Activated CD8-positive, alpha-beta memory T cell treated with anti-CD3 and anti-CD28 coated beads for 4 hours (primary cell): Measurements from ENCODE around the gene SGMS1.
"Not testable (repeated sequence)": the region's sequence is repeated elsewhere in the genome, so short reads cannot be mapped to it uniquely, and the experiment has no call there.

ENCODE experiments used
- DNase-seq, 2 donors: peaks; one replicate each; pipeline ENCODE4 v3.0.0-alpha.2; 2020; ENCODE audit warnings: low read depth in 2 of 2

SGMS1 gene

DNA sequence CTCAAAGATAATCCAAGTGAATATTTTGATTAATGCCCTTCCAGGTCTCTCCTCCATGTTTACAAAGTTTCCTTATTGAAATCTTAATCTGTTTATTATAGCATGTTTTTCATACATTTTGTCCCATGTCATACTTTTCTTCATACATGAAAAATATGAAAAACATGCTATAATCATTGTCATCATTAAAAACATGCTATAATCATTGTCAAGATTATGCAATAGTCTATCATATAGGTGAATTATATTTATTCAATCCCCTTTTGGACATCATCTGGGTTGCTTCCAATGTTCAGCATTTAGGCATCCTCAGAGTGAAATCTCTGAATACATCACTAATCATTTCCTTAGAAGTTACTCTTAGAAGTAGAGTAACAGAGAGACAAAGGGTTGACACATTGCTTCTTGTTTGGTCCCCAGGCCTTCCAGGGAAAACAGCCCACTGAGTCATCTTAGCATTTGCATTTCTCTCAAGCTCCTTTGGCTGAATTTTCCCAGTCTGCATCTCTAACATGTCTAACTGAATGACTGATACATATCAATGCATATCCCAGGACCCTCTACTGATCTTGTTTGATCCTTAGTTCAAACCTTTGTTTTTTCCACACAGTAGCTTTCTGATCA is 87.0 kb downstream of the SGMS1 start:
- DNase-seq: no peak

DNA sequence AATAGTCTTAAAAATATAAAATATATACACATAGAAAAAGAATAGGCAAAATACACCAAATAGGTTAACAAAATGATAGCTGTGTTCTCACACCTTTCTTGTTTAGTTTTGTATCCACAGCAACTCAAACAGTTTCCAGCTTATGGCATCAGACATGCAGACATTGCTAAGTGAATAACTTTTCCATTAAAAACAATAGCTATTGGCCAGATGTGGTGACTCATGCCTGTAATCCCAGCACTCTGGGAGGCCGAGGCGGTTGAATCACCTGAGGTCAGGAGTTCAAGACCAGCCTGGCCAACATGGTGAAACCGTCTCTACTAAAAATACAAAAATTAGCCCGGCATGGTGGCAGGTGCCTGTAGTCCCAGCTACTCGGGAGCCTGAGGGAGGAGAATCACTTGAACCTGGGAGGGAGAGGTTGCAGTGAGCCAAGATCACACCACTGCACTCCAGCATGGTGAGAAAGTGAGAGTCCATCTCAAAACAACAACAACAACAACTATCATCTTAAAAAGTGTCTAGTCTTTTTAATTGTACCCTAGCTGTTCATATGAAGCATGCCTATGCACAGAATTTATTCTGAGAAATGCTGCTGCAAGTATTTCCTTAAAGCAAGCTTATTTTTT is 88.9 kb downstream of the SGMS1 start:
- DNase-seq: not testable (repeated sequence)

DNA sequence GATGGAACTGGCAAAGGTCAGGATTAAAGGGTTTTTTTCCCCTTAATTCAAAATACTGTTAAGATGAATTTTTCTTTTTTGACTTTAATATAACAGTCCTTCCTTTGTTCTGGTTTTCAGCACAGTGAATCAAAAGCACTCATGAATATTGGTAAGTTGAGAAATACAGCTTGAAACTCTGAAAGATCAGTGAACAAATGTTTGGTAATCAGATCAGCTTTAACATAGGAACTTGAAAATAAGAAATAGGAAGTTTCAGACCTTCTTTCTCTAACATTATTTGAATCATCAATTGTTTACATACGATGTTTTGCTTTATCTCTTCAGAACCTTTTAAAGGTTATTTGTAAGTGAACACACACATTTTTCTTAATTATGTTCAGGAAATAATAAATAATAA is 90.5 kb downstream of the SGMS1 start:
- no peak for DNase-seq

DNA sequence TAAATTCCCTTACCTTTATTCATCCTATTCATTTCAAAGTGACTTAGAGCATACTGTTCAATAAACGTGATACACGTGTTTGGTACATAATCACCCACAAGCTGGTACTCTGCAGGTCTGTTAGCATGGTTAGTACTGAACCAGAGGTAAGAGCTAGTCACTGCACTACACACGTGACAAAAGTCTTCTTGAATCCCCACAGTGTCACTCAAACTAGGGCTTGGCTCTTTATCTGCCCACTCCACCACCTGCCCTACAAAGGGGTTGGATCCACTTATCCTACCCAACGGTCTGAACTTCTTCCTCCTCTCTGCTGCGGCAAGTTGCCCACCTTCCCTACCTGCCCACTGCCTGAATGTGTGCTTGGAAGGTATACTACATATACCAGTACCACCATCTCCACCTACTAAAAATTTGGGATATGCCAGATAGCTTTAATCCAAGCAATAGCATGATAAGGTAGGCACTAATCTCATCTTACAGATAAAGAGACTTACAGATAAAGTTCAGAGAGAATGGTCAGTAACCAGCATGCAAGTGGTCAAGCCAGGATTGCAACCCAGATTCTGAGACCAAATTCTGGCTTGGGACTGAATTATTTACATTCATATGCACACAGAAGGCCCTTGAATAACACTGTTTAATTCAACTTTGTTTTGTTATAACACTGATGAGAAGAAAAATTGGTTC is 92.2 kb downstream of the SGMS1 start:
- DNase-seq: no peak

DNA sequence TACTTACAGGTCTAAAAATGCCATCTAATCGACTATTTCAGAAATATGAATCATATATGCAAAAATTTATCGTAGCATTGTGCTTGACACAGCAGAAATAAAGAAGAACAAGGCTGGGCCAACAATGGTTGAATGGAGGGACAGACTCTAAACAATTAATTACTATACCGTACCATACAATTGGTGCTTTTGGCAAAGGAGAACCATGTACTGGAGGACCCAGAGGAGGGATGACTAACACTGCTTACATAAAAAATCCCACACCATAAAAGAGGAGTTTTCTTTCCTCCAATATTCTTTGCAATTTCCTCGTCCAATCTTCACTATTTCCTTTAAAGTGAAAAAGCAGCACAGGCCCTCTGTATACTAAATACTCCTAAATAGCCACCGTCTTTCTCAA is 94.1 kb downstream of the SGMS1 start:
- no peak for DNase-seq

DNA sequence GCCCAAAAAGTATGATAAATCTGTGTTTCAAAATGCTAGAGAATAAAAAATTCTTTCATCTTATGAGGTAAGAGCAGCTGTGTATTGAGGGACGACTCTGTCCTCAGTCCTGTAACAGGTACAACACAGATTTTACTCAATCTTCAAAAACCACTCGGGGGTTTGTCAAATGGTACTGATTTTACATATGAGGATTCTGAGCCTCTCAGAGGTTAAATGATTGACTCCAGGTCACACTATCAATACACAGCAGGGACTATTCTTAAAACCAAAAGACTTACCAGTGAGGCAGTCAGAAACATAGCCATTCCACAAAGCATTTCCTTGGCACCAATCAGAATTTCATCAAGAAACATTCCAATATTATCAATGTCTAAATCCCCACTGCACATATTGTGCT is 95.5 kb downstream of the SGMS1 start:
- no peak for DNase-seq

DNA sequence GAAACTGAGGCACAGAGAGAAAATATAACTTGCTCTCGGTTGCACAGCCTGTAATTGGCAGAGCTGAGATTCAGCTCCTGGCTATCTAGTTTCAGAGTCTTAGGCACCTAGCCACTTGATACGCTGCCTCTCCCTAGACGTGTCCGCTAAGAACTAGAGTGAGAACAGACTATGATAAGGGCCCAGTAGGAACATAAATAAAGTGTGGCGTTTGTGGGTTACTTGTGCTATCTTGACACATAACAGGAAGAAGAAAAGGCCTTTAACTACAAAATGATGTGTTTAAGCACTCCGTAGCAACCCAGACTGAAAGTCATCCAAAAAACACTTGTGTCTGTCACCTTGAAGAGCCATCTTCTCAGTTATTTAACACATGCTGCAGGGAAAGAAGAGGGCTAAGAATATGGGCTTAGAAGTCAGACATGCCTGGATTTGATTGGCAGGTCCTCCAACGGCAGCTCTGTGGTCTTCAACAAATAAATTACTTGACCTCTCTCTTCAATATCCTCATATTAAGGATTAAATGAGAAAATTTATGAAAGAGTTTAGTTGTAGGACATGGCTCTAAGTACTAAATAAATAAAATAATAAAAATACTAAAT is 96.2 kb downstream of the SGMS1 start:
- no peak for DNase-seq

DNA sequence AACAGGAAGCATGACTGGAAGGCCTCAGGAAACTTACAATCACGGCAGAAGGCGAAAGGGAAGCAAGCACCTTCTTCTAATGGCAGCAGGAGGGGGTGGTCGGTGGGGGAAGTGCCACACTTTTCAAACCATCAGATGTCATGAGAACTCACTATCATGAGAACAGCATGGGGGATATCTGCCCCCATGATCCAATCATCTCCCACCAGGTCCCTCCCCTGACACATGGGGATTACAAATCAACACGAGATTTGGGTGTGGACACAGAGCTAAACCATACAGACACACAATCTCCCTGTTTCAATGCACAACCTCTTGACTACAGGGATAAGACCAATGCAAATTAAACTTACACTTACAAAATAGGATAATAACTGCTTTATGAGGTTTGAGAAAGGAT is 97.6 kb downstream of the SGMS1 start:
- DNase-seq: no peak

DNA sequence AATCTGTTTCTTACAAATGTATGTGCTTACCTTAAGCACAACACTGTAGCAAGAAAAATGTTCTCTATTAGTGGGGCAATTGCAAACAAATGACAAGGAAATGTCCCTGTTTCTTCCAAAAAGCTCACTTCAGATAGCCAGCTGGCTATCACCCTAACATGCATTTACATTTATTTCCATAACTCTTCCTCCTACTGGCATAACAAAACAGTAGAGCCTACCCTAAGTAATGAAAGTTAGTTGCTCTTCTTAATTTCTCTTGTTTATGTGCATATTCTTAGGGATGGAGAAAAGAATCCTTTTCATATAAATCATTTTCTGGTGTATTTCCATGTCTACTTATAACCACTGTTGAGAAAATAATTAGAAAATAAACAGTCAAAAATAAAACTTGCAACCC is 100.4 kb downstream of the SGMS1 start:
- no peak for DNase-seq

DNA sequence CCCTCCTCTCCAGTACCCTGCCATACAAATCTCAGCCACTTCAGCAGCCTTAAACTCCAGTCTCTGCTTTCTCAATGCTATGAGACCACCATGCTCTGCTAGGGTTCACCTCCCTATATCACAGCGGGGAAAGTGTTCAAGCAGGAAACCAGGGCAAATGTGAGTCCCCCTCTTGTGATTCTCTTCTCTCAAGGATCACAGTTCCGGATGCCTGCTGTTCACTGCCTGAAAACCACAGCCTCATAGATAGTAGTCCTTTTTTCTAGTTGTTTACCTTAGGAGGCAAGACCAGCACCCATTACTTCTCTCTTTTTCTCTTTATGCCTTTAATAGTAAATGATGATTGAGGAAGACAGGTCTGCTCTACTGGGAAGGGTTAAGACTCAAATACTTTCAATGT is 100.8 kb downstream of the SGMS1 start:
- no peak for DNase-seq

DNA sequence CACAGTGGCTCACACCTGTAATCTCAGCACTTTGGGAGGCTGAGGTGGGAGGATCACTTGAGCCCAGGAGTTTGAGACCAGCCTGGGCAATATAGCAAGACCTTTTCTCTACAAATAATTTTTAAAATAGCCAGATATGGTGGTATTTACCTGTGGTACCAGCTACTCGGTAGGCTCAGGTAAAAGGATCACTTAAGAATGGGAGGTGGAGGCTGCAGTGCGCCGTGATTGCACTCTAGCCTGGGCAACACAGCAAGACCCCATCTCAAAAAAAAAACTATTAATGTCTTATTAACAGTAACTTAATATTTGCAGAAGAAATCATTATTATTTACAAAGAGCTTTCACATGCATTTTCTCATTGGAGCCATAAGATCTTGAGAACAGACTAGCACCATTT is 103.6 kb downstream of the SGMS1 start:
- no peak for DNase-seq

DNA sequence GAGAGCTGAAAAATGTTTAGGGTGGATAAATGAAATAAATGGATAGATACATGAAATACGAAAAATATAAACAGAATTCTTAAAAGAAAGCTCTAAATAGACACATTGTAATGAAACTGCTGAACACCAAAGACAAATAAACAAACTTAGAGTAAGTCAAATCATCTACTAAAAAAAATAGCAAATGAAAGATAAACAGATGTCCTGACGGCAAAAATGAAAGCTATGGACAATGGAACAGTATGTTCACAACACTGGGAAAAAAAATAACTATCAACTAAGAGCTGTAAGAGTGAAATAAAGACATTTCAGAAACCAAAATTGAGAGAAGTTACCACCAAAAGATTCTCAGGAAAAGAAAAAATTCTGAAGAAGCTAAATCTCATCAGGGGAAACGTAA is 106.1 kb downstream of the SGMS1 start:
- DNase-seq: no peak

DNA sequence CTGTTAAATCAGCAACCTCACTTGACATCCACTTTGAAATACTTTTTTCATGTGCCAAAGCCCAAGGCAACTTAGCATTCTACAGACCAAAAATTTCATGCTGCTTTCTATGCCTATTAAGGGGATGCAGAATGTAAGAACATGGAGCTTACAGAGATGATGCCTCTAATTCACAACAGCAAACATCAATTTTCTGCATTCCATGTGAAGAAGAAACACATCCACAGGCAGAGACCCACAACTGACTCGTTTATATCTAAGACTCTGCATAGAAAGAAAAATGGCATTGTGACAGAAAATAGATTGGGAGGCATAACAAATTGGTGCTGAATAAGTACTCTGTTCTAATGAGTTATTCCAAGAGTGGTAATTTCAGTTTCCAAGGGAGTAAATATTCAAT is 107.6 kb downstream of the SGMS1 start:
- DNase-seq: no peak

DNA sequence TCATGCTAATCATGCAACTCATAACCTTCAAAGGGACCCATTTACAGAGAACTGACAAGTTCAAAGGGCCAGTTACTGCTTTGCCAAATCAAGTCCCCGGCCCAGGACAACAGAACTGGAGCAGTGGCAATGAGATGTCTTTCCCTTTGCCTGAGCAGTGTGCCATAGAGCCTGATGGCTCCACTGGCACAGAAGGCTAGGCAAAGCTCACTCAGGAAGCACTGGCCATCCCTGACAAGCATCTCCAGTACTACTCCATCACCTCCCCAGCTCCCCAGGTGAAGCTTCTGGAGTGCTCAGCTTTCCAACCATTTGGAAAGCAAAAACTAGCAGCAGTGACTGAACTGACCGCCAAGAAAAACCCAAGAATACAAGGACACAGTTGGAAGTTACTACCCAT is 108.3 kb downstream of the SGMS1 start:
- no peak for DNase-seq

DNA sequence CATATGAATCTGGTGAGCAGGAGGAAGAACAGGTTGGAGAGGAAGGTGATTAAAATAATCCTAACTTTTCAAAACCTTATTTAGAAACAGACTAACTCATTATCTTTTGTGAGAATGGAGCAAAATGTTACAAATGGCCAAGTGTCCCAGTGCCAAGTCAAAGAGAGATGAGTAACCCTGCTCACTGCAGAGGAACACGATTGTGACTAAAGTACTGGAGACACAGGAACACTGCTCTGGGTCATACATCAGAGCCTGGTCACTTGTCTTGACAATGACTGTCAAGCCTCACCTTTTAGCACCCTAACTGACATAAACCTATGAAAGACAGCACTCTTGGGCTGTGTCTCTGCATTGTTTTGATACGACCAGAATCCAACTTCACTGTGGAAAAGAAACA is 108.8 kb downstream of the SGMS1 start:
- DNase-seq: no peak

DNA sequence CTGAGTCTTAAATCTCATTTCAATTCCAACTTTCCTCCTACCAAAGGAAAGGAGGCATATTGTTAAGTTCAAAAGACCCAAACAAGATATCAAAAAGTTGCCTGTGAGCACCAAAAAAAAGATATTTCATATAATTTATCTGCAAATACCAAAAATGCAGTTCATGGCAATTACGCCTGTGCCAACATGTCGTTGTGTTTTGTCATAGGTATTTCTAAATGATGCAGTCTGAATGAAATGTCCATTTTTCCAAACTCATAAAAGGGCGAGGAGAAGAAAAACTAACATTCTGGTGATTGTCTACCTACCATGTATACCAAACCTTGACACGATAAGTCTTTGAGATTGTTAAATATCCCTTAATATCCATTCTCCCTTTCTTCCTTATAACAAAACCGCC is 109.8 kb downstream of the SGMS1 start:
- no peak for DNase-seq

DNA sequence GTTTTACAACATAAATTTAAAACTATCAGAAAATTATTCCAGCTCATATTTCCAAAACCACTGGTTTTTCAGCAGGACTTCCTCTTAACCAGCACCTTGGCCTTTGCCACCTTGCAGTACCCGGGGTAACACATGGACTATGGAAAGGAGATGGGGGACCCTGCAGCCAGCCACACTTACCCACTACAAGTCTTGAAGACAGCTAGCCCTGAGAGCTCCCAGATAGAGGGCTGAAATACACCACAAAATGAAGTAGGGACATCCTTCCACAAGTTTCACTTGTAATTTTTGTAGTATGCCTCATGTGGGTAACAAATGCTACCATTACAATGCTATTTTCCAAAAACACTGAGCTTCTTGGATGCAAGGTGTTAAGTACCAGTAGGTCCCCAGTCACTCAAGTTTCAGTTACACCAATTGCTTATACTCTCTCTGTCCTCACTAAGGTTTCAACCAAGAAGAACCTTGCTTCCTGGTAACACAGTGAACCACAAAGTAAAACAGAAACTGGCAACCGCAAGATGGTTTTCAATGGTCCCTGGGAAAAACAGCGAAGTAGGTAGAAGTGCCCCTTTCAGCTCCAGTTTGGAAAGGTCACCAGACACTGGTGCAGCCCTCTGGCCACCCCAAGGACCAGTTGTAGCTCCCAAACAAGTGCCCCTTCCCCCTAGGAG is 110.9 kb downstream of the SGMS1 start:
- no peak for DNase-seq

DNA sequence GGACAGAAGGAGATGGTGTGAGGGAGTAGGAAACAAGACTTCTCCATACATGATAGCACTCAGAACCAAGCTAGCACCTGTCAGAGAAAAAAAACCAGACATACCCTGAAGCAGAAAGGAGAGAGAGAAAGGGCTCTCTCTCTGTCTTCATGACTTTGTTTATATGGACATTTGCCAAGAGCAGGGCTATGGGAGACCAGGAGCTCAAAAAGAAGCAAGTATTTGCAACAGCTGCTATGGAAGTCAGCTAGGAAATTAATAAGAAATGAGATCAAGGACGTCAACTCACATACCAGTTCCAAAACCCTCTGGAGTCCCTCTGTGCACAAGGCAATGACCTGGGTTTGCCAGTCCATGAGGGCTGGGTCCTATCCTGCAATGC is 111.6 kb downstream of the SGMS1 start:
- no peak for DNase-seq

DNA sequence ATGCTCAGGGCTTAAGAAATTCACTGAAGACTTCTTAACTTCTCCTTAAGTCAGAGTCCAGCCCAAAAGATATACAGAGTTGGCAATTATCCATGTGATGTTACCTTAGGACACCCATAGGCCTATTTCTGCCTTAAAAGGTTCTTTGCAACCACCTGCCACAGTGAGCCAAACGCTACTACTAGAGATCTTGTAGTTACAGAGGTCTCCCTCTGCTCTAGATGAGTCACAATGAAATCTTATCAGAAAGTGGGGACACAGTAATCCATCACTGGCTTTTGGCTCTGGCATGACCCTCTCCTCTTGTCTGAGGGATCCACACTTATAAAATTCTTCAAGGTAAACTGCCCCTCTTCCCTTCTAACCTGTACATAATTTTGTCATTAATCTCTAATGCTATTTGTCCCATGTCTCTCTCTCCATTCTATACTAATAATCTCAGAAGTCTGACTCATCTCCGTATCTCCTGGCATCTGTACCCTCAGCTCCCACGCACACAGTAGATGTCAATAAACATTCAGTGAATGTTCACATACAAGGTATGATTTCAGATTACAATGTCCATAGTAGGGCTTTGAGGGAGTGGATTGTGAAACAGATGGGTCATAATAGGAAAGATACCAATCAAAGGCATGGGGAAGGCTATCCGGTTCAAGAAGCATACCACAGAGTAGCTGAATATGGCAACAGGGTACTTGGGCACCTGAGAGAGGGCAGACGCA is 112.1 kb downstream of the SGMS1 start:
- no peak for DNase-seq

DNA sequence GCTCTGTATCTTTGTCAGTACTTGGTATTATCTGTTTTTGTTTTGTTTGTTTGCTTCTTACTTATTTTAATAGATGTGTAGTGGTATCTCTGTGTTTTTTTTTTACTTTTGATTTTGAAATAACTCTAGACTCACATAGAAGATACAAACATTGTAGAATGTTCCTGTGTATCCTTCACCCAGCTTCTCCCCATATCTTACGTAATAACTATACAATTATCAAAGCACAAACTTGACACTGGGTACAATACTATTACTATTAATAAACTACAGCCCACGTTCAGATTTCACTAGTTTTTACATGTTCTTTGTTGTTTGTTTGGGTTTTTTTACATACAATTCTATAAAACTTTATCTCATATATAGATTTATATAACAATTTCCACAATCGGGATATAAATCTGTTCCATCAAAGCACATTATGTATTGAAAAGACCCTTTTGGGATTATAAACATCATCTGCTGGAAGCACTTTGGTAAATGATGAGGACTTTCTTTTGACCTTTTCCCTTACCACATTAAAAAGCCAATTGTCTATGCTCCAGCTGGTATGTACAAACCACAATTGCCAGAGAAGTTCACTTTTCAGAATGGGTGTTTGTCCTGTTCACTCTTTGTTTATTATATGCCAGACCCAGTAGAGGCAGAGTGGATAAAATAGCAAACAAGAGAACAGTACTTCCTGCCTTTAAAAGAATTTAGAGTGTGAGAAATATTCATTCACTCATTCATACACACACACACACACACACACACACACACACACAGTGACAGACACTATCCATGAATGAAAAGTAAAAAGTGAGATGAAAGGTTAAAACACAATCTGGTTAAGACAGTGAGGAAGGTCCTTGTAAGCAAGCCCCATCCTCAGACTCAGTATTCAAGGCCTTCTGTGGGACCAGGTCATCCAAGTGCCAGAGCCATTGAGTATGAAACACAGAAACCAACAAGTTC is 113.0 kb downstream of the SGMS1 start:
- no peak for DNase-seq
